ENCODE data around the gene COMMD2.

Gene COMMD2

DNA sequence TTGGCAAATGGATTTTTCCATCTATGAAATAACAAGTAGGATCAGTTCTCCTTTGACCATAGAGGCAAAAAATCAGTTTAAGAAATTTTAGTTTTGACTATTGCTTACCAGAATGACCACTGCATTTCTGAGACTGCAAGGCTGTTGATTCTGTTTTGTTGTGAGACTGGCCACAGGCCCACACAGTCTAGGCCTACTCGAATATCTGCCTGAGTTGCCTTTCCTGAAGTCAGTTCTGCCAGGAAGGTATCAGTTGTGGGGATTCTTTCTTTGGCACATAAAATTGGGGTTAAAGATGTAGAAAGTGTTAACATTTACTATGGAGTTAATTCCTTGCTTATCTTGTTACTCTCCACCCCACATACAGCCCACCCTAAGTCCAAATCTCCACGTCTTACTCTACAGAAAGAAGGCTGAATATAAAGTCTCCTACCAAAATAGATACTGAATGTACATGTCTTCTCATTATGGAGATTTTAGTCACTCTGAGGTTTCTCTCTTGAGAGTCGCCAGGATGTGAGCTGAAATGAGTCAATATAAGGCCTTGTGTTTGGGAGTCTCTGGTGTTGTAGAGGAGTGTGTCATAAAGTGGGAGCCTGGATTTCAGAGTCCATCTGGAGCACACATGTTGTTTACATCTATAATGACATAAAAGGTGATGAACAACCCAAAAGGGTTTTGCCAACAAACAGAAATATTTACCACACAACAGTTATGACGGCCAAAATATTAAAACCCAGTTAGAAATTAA is 49.4 kb downstream of the COMMD2 start:
- no peak for FAIRE-seq

DNA sequence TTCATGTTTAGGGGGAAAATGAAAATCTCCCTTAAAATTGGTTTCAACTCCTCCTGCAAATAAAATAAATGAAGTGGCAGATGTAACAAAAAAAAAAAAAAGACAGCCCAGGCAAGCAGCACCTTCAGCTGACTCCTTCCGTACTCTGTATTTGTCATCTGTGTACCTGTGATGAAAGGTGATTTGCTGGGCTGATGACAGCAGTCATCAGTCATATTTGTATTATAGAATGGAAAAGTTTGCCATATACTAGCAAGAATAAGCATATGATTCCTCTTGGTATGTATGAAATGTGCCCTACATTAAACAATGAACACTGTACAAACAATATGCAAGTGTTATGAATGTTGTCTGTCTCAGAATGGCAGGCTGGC is 50.3 kb downstream of the COMMD2 start:
- no peak for FAIRE-seq

DNA sequence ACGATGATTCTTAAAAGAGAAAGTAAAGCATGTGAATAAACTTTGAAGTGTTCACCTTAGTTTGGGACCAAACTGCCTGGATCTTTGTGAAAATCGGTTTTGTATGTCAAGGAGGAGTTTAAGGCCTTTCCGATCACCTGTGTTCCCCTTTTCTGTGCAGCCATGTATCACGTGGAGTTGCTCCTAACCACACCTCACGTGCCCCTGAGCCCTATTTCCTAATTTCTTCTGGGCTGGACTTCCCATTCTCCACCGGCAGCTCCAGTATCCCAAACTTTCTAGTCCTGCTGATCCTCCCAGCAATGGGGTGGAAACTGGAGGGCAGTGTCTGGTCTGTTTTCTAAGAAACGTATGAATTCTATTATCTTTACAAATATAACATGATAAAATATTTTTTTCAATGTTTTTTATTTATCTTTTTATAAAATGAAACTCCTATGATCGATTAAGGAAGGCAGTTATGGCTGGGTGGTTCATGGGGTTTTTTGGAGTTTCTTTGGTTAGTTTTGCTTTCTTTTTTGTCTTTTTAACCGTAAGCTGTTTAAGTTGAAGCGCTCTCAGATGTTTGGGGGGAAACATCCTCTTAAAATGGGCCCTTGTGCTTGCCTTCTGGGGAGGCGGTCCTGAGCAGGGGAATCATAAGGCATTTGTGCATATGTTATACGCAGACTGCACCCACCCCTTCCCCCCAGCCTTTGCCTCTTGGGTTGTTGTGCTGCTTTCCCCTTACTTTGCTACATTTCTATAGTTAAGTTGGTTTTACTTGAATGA is 50.9 kb downstream of the COMMD2 start:
- FAIRE-seq, result no peak

All from colon (tissue), 2 donors.